HG03565 (cell line): Measurements from ENCODE around the gene FAM209A.
"Not testable (repeated sequence)": the region's sequence is repeated elsewhere in the genome, so short reads cannot be mapped to it uniquely, and the experiment has no call there.

Experiments
- ATAC-seq: cut with Tn5 transposase; IDR thresholded peaks from one replicate; pipeline ENCODE4 v1.9.1; 2021; ENCODE audit warnings: mild to moderate bottlenecking, moderate library complexity; ENCODE audit not compliant: unreplicated experiment

FAM209A gene

GRCh38 chr20:56524444-56524843 lies at the start of gene FAM209A:
FAM209A (plus strand) TSS chr20:56524744; CDS start chr20:56524809, 65 bp downstream.
- not testable (repeated sequence) for ATAC-seq

- no peak for ATAC-seq
Observed at GRCh38 chr20:56483970-56484369, 40.6 kb upstream of the FAM209A start.

- no peak for ATAC-seq
Observed at GRCh38 chr20:56487216-56487615, 37.3 kb upstream of the FAM209A start.

- no peak for ATAC-seq
Observed at GRCh38 chr20:56488566-56488965, 36.0 kb upstream of the FAM209A start.

GRCh38 chr20:56501116-56501515 lies 23.4 kb upstream of the FAM209A start:
- no peak for ATAC-seq

- no peak for ATAC-seq
Observed at GRCh38 chr20:56503916-56504315, 20.6 kb upstream of the FAM209A start.

- no peak for ATAC-seq
Observed at GRCh38 chr20:56504373-56505005, 20.1 kb upstream of the FAM209A start.

GRCh38 chr20:56506103-56506502 lies 18.4 kb upstream of the FAM209A start:
- ATAC-seq: no peak

GRCh38 chr20:56511926-56512325 lies 12.6 kb upstream of the FAM209A start:
- ATAC-seq: no peak

GRCh38 chr20:56513161-56514150 lies 11.1 kb upstream of the FAM209A start:
- ATAC-seq: no peak

GRCh38 chr20:56516631-56517030 lies 7.9 kb upstream of the FAM209A start:
- no peak for ATAC-seq

- no peak for ATAC-seq
Observed at GRCh38 chr20:56517211-56517610, 7.3 kb upstream of the FAM209A start.

GRCh38 chr20:56517641-56518040 lies 6.9 kb upstream of the FAM209A start:
- no peak for ATAC-seq

GRCh38 chr20:56518126-56518525 lies 6.4 kb upstream of the FAM209A start:
- no peak for ATAC-seq

- ATAC-seq: no peak
Observed at GRCh38 chr20:56518721-56519398, 5.7 kb upstream of the FAM209A start.

GRCh38 chr20:56519551-56519950 lies 5.0 kb upstream of the FAM209A start:
- ATAC-seq: no peak

- no peak for ATAC-seq
Observed at GRCh38 chr20:56520180-56520579, 4.4 kb upstream of the FAM209A start.

- not testable (repeated sequence) for ATAC-seq
Observed at GRCh38 chr20:56520746-56521354, 3.7 kb upstream of the FAM209A start.

- ATAC-seq: no peak
Observed at GRCh38 chr20:56522311-56522710, 2.2 kb upstream of the FAM209A start.

GRCh38 chr20:56527521-56527920 lies 3.0 kb downstream of the FAM209A start:
- no peak for ATAC-seq

- not testable (repeated sequence) for ATAC-seq
Observed at GRCh38 chr20:56532946-56533345, 8.4 kb downstream of the FAM209A start, which contains the start of gene FAM209B. FAM209B (plus strand) TSS chr20:56533246; CDS start chr20:56533342, 96 bp downstream.
